GM19025 (cell line): ENCODE measurements around the gene TMEM95.

ENCODE experiments used
- ATAC-seq: cut with Tn5 transposase; IDR thresholded peaks from one replicate; pipeline ENCODE4 v1.9.1; 2021; ENCODE audit warnings: mild to moderate bottlenecking, low read depth, moderate library complexity; ENCODE audit not compliant: unreplicated experiment

Gene TMEM95

DNA sequence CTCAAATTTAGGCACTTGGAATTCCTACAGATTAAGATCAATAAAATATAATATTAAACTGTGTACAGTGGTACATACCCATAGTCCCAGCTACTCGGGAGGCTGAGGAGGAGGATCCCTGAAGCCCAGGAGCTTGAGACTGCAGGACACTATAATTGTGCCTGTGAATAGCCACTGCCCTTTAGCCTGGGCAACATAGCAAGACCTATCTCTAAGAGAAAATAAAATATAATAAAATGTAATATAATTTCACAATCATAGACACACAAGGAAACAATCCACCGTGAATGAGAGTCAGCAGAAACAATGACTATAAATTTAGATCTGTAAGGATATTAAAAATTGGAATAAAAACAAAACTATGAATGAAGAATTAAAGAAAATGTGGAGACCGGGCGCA, 15.9 kb downstream of the TMEM95 start:
- ATAC-seq: no peak

DNA sequence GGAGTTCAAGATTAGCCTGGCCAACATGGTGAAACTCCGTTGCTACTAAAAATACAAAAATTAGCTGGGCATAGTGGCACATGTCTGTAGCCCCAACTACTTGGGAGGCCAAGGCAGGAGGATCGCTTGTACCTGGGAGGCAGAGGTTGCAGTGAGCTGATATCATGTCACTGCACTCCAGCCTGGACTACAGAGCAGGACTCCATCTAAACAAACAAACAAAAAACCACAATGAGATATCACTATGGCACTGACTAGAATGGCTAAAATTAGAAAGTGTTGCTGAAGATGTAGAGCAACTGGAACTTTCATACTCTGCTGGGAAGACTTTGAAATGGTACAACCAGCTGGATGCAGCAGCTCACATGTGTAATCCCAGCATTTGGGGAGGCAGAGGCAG, 19.4 kb downstream of the TMEM95 start:
- ATAC-seq: no peak

DNA sequence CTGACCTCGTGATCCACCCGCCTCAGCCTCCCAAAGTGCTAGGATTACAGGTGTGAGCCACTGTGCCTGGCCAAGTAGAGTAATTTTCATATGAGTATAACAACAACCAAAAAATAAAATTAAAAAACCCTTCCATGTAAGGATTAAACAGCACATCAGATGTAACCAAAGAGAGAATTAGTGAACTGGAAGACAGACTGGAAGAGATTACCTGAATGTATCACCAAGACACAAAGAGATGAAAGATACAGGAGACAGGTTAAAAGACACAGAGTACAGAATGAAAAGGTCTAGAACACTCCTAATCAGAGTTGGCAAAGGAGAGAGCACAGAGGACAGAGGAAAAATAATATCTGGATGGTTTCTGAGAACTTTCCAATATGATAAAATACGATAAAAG, 24.2 kb downstream of the TMEM95 start:
- ATAC-seq: no peak

DNA sequence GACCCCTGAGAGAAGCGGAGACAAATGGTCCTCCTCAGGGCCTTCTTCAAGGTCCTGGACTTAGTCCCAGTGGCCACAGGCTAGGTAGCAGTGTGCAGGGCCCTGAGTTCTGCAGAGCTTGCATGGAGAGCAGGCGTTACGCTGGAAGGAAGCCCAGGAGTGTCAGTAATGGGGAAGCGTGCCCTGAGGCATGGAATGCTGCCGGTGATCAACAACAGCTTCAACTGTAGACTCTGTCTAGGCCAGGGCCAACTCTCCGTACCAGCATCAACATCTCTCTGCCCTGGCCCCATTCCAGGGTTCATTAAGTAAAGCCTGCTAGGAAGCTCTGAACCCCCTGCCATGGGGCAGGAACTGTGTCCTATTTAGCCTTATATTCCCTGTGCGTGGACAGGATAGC, 25.4 kb downstream of the TMEM95 start:
- ATAC-seq: no peak

DNA sequence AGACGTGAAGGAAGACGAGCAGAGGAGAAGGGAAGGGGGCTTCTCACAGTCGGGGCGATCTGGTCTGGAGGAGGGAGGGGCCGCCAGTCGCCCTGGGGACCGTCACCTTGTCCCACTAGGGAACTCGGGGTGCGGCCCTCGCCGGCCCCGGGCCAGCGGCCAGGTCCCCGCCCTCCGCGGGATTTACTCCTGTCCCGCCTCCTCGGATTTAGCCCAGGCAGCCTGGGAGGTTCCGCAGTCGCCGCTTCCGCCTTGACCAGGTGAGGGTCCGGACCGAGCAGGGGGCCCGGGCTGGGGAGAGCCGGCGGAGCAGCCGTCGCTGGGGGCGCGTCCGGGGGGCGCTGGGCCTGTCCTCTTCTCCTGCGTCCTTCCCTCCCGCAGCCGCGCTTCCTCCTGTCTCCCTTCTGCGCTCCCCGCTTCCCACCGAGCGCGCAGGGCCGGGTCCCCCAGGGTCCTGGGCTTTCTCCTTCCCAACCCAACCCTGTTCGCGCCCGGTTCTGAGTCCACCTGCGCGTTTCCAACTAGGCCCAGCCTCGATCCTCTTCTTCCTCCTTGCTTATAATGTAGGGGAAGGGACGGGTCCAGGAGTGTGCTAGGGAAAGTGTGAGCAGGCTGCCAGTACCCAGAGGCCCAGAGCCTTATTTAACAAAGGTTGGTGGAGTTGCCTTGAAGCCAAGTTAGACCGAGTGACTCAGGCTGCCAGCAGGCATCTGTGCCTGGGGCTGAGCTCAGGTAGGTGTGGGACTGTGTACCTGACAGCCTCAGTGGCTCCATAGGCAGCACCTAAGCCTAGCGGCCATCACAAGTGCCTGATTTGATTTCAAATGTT, 26.1 kb downstream of the TMEM95 start, which contains the start of gene TNK1:
Gene TNK1 (plus strand): TSS at position 235 of the 829 bp plus-strand sequence. CDS start 1,838 bp downstream, outside the sequence.
- ATAC-seq: no peak

DNA sequence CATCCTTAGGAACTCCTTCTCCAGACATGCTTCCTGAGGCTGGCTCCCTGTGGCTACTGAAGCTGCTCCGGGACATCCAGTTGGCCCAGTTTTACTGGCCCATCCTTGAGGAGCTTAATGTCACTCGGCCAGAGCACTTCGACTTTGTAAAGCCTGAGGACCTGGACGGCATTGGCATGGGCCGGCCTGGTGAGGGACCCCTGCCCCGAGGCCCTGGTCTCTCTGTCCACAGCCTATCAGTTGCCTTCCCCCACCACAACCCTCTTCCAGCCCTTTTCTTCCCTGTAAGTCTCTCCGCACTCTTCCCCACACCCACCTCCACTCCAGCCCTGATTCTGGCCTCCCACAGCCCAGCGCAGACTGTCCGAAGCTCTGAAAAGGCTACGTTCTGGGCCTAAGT, 27.9 kb downstream of the TMEM95 start:
- no peak for ATAC-seq

DNA sequence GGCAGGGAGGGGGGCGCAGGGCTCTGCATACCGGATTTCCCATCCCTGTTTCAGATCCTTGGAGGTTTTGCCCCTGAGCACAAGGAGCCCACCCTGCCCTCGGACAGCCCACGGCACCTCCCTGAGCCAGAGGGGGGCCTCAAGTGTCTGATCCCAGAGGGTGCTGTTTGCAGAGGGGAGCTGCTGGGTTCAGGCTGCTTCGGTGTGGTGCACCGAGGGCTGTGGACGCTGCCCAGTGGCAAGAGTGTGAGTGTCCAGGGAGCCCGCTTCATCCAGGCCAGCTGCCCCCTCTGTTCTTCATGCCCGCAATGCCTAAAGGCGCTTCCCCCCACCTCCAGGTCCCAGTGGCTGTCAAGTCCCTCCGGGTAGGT, 28.4 kb downstream of the TMEM95 start:
- no peak for ATAC-seq

DNA sequence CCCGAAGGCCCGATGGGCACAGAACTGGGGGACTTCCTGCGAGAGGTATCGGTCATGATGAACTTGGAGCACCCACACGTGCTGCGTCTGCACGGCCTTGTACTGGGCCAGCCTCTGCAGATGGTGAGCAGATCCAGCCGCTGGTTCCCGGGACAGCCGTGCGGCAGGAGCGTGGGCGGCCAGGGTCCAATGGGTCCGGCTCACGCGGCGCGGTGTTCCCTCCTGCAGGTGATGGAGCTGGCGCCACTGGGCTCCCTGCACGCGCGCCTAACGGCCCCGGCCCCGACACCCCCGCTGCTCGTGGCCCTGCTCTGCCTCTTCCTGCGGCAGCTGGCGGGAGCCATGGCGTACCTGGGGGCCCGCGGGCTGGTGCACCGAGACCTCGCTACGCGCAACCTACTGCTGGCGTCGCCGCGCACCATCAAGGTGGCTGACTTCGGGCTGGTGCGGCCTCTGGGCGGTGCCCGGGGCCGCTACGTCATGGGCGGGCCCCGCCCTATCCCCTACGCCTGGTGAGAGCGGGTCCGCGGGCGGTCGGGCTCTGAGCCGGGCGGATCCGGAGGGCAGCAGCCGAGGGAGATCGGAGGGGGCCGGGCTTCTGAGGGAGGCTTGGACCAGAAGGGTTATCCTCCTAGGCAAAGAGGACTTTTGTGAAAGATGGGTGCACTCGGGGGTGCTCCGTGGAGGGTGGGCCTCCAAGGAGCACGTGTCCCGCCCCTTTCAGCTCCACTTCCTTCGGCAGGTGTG, 29.0 kb downstream of the TMEM95 start:
- peak; percentile 87 for ATAC-seq

DNA sequence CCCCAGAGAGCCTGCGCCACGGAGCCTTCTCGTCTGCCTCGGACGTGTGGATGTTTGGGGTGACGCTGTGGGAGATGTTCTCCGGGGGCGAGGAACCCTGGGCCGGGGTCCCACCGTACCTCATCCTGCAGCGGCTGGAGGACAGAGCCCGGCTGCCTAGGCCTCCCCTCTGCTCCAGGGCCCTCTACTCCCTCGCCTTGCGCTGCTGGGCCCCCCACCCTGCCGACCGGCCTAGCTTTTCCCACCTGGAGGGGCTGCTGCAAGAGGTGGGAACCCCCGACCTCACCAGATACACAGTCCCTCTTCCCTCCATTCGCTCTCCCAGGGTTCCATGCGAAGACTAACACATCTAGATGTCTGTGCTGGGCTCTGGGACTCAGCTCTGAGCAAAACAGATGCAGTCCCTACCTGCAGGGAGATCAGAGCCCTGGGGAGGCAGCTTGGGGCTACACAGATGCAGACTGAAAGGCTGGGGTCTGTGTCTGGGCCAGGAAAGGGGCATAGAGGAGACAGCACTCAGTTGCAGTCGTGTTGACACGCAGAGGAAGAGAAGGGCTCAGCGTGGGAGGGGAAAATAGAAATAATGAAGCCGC, 29.6 kb downstream of the TMEM95 start:
- ATAC-seq: no peak

DNA sequence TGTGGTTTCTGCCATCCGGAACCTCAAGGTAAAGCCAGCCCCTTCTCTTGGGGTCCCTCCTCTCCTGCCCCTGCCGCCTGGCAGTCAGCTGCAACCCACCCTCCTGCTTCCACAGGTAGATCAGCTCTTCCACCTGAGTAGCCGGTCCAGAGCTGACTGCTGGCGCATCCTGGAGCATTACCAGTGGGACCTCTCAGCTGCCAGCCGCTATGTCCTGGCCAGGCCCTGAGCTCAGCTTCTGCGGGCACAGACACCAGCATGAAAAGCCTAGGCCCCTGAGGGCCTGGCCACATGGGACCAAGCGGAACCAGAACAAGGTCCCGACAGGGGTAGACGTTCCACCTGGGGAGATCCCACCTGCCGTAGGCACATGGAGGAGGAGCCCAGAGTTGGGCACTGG, 33.9 kb downstream of the TMEM95 start:
- ATAC-seq: no peak

DNA sequence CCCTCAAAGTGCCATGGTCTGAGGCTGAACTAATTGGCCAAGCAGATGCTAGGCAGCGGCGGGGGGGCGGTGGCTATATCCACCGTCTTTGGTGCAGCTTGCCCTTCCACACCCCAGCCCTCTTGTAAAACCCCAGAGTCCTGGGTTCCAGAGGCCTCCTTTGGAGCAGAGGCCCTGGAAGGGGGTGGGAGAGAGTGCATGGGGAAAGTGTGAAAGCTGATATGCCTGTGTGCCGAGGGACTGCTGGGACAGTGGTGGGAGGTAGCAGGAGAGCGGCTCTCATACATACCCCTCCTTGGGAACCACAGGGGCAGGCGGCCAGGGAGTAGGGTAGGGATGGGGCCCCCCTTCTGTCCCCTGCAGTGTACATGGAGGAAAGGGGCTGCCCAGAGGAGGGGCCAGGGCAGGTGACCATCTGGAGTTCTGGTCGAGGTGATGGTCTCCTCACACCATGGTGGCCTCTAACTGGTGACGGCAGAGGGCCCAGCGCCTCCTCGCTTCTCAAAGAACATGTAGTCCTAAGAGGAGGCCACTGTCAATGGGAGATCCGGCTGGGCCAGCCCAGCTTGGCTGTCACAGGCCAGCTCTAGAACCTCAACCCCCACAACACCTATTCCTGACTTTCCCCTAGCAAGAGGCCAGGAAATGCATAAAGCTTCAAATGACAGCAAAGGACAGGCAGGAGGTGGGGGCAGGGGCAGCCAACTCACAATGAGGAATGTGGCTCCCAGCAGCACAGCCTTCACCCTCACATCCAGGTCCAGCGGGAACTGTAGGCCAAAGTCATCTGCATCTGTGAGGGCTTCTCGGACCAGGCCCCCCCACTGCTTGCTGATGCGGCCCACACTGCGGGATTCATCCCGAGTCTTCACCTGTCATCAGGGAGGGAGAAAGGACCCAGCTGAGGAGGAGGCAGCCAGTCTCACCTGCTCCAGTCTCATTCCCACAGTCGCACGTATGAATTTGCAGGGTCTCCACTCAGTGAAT, 35.3 kb downstream of the TMEM95 start:
- ATAC-seq: no peak

DNA sequence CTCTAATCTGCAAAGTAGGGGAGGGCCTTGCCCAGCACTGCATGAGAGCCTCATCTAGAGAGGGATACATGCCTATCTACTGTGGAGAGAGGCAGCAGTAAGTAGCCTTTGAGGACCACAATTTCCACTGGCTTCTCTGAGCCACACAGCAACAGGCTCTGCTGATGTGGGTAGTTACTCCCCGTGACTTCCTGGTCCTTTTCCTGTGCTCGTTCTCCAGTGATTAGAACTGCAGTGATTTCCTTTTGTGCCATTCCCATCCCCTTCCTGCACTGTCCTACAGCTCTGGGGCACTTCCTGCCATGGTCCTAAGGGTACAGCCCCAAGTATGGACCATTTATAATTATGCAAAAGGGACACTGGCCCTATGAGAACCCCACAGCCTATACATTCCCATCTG, 36.4 kb downstream of the TMEM95 start:
- ATAC-seq: no peak

DNA sequence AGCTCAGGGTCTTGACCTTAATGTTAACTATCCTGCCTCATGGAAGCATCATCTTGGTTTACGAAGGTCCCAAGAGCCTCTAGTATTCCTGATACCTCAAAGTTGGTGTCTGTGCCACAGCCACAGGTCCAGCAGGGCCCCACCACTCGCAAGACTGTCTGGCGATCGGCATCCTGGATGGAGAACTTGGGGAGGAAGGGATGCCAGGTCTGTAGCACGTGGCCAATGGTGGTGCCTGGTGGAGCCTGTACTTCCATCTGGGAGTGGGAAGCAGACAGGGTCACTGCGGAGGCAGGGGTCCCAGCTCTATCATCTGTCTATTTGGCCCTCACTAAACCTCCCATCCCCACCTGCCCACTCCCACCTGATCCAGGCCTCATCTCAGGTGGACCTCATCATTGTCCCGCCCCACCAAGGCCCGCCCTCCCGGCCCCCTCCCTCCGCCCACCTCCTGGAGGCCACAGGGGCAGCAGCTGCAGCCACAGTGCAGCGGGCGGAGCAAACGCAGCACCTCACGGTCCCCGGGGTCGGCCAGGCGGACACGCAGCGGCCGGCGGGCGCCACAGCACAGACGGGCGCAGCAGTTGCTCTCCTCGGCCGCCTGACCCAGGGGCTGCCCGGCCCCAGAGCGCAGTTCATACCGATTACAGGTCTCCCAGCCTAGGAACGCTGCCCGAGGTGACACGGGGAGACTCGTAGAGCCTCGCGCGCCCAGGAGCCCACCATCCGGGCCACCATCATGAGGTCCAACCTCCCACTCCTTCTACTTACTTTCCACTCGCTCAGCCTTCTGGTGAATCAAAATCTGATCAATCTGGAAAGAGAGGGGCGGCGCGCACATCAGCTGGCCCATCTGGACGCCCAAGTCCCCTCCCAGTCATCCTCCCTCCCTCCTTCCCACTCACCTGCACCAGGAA, 38.0 kb downstream of the TMEM95 start:
- no peak for ATAC-seq

DNA sequence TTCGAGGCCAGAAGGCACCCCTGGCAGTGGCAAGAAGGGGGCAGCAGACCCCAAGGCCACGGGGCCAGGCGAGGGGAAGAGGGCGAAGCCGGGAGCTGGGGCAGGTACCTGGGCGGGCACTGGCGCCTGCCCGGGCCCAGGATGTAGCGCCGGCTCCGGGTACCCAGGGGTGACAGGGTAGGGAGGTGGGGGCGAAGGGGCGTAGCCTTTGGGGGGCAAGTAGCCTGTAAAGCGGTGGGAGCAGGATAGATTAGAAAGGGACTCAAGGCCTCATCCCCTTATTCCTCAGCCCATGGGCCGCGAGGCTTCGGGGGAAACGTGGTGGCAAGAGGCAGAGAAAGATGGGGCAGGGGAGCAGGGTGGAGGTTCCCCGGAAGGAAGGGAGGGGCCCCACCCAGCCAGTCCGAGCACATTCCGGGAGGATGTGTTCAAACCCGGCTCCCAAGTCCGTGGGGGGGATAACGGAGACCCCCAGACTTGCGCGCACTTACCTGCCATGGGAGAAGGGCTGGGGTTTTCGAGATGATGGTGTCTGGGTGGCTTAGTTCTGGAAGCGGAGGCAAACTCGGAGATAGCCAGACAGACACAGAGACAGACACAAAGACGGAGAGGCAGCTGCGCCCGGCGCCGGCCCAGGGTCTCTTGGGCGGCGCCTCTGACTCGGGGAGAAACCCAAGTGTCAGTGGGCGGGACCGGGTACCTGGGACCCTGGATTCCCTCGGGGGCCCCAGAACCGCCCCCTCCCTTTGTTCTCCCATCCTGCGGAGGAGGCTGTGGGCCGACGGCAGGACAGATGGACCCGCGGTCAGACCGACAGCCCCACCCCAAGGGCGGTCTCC, 38.9 kb downstream of the TMEM95 start:
- ATAC-seq: peak; percentile 31

DNA sequence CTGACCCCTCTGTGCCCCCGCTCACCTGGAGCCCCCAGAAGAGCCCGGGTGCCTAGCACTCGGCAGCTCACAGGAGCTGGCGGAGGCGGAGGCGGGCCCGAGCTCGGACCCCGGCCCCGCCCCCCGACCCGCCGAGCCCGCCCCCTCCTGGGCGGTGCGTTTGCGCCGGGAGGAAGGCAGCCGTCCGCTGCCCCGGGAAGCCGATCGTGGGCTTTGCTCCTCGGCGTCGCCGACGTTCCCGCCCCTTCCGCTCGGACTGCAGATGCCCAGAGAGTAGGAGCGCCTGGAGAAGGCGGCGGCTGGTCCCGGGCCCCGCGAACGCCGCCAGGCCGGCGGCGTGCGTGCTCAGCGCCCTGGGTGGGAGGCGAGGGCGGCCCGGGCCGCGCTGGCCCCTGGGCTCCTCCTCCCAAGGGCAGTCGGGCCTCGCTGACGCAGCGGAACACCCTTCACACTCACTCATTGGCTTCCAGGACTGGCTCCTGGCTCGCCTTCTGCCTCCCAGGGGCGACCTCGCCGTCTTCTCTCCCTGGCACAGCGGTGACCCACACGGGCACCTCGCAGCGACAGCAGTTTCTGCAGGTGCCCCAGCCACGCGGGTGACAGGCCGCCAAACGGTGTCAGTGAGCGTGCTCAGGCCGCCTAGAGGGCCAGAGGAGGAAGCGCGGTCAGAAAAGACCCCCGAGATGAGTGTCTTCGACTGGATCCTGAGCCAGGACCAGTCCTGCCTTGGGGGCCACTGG, 39.7 kb downstream of the TMEM95 start, which contains the start of gene PLSCR3:
Gene PLSCR3 (minus strand): TSS at position 74 of the 740 bp plus-strand sequence. CDS start 415 bp downstream, outside the sequence.
- ATAC-seq: peak; percentile 73

DNA sequence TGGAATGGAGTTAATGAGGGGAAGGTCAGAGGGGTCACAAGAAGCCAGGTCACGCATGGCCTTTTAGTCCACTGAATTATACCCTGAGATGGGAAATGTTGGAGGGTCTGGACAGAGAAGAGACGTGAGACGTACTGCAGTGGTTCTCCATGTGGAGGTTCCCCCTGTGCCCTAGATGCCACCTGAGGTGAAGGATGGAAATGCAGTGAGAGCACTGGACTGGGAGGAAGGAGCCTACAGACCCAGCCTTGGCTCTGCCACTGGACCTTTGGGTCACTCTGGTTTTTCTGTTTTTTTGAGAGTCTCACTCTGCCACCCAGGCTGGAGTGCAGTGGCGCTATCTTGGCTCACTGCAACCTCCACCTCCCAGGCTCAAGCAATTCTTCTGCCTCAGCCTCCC, 41.2 kb downstream of the TMEM95 start:
- ATAC-seq: no peak

DNA sequence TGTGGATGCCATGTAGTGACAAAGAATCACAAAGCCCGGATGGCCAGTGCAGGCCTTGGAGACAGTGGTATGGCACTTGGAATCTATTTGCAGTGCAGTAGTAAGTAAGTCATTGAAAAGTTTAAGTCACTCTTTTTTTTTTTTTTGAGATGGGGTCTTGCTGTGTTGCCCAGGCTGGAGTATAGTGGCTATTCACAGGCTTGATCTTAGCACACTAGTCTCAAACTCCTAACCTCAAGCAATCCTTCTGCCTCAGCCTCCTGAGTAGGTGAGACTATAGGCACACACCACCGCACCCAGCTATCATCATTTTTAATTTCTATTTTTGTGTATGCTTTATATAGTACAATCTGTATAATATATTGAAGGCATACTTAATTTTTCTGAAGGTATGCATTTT, 43.7 kb downstream of the TMEM95 start:
- ATAC-seq: no peak
